HEK293T (cell line): ENCODE results near the gene LYSMD1.

Source experiments
- BHLHE40 ChIP-seq: fragments of 450-650 bp; IDR thresholded peaks from 2 replicates; pipeline ENCODE4 v1.6.1; 2016; ENCODE audit warnings: mild to moderate bottlenecking, moderate library complexity, borderline replicate concordance
- ELF4 ChIP-seq: fragments of 450-650 bp; IDR thresholded peaks from 2 replicates; pipeline ENCODE4 v1.6.1; 2017; ENCODE audit warnings: antibody characterized with exemption
- FOXA1 ChIP-seq: fragments of 450-650 bp; IDR thresholded peaks from 2 replicates; pipeline ENCODE4 v1.6.1; 2016; ENCODE audit warnings: mild to moderate bottlenecking
- FOXK2 ChIP-seq: fragments of 450-650 bp; IDR thresholded peaks from 2 replicates; pipeline ENCODE4 v1.6.1; 2016; ENCODE audit warnings: mild to moderate bottlenecking
- FOXM1 ChIP-seq: fragments of 450-650 bp; IDR thresholded peaks from 2 replicates; pipeline ENCODE4 v1.6.1; 2017; ENCODE audit warnings: mild to moderate bottlenecking, borderline replicate concordance
- L3MBTL2 ChIP-seq: fragments of 450-650 bp; conservative IDR thresholded peaks from 2 replicates; pipeline ENCODE4 v1.6.1; 2016; ENCODE audit warnings: mild to moderate bottlenecking
- PKNOX1 ChIP-seq: fragments of 450-650 bp; IDR thresholded peaks from 2 replicates; pipeline ENCODE4 v1.6.1; 2016
- SP1 ChIP-seq: fragments of 450-650 bp; IDR thresholded peaks from 2 replicates; pipeline ENCODE4 v1.6.1; 2017
- SUZ12 ChIP-seq: fragments of 450-650 bp; IDR thresholded peaks from 2 replicates; pipeline ENCODE4 v1.6.1; 2016; ENCODE audit warnings: mild to moderate bottlenecking
- ZNF384 ChIP-seq: fragments of 450-650 bp; IDR thresholded peaks from 2 replicates; pipeline ENCODE4 v1.6.1; 2016

GRCh38 chr1:151187205-151187604 is 21.5 kb upstream of the LYSMD1 start:
- no peak for TF ChIP-seq FOXA1
- TF ChIP-seq BHLHE40, result no peak
- no peak for TF ChIP-seq ZNF384
- TF ChIP-seq FOXK2, result no peak
- TF ChIP-seq PKNOX1, result no peak
- no peak for TF ChIP-seq SP1
- TF ChIP-seq FOXM1, result no peak
- TF ChIP-seq L3MBTL2, result no peak
- TF ChIP-seq ELF4, result no peak
- TF ChIP-seq SUZ12, result no peak
